Activated T-cell treated with anti-CD3 and anti-CD28 coated beads, Interleukin-2, amount 50 U/mL, for 1 hour (primary cell): ENCODE data around the gene ACSF2.

Experiments
- DNase-seq: peaks from one replicate; pipeline ENCODE4 v3.0.0-alpha.2; 2020

ACSF2 gene

DNA sequence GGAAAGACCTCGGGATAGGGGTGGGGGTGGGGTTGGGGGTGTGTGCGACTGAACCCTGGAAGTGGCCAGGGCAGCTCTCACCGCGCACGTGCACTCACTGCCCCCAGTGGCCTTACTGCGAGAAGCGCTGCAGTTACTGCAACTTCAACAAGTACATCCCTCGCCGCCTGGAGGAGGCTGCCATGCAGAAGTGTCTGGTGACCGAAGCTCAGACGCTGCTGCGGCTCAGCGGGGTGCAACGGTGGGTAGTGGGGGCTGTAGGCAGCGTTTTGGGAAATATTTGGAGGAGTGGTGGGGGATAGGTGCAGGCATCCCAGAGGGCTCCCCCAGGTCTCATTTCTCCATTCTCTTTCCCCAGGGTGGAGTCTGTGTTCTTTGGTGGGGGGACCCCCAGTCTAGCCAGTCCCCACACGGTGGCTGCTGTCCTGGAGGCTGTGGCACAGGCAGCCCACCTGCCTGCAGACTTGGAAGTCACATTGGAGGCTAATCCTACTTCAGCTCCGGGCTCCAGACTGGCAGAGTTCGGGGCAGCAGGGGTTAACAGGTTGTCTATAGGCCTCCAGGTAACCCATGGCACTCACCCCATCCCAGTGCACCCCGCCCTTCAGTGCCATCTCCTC is 53.6 kb downstream of the ACSF2 start:
- DNase-seq = peak; percentile 68

DNA sequence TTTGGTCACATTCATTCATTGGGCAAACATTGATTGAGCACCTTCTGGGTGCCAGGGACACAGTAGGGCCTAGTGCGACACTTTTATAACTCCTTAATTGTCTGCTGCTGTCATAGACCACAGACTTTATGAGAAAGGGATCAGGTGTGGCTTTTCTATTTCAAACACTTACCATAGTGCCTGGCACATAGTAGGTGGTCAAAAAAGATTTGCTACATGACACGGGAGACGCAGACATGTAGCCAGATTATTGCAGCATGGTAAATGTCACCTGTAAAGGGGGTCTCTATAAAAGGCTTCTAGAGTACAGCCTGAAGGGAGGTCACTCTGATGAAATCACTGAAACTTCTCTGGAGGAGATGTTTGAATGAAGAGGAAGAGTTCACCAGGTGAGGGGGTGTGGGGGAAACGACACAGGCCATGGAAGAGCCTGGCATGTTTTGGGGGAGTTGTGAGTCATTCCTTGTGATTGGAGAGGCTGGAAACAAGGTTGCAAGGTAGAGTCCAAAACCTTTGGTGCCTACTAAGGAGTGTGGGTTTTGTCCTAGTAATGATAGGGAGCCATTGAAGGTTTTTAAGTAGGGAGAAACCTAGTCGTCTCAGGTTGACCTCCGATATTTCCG is 54.2 kb downstream of the ACSF2 start:
- DNase-seq = no peak

DNA sequence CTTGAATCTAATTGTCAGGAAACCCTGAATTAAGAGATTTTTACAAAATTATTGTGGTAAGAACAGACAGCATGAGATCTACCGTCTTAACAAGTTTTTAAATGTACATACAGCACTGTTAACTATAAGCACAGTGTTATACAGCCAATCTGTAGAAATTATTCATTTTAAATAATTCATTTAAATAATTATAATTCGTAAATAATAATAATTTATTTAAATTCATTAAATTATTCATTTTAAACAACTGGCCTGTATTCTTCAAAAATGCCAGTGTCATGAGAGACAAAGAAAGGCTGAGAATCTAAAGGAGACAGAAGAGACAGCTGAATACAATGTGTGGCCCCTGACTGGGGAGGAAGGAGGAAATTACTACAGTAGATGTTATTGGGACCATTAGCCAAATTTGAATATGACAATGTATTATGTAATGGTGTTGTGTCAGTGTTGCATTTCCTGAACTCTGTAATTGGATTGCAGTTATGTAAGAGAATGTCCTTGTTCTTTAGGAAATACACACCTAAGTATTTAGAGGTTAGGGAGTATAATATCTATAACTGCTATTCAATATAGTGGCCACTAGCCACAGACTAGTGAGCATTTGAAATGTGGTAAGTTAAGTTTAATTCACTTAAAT is 55.0 kb downstream of the ACSF2 start:
- DNase-seq = no peak

- DNase-seq = no peak
These were observed 55.6 kb downstream of the ACSF2 start for GRCh38 chr17:50481648-50482047.

DNA sequence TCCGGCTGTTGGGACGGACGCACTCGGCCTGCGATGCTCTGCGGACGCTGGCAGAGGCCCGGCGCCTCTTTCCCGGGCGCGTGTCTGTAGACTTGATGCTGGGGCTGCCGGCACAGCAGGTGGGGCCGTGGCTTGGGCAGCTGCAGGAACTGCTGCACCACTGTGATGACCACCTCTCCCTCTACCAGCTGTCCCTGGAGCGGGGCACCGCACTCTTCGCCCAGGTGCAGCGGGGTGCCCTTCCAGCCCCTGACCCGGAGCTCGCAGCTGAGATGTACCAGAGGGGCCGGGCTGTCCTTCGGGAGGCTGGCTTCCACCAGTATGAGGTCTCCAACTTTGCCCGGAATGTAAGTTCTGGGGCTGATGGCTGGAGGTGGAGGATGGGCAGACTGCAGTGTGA is 56.1 kb downstream of the ACSF2 start:
- DNase-seq = no peak

GRCh38 chr17:50482516-50482915 is 56.5 kb downstream of the ACSF2 start:
- peak; percentile 68 for DNase-seq

DNA sequence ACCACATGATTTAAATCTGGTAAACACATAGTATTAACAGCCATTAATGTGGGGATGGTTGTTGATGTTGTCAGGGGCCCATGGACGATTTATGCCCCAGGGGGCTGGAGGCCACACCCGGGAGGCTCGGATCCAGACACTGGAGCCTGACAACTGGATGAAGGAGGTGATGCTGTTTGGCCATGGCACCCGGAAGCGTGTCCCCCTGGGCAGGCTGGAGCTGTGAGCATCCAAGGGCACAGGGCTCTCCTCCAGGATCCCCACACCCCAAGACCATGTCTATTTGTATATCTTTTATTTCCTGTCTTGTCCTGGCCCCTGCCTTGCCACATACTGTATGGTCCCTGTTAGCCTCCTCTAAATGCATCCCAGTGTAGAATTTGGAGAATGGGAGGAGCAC is 57.2 kb downstream of the ACSF2 start:
- DNase-seq = no peak

DNA sequence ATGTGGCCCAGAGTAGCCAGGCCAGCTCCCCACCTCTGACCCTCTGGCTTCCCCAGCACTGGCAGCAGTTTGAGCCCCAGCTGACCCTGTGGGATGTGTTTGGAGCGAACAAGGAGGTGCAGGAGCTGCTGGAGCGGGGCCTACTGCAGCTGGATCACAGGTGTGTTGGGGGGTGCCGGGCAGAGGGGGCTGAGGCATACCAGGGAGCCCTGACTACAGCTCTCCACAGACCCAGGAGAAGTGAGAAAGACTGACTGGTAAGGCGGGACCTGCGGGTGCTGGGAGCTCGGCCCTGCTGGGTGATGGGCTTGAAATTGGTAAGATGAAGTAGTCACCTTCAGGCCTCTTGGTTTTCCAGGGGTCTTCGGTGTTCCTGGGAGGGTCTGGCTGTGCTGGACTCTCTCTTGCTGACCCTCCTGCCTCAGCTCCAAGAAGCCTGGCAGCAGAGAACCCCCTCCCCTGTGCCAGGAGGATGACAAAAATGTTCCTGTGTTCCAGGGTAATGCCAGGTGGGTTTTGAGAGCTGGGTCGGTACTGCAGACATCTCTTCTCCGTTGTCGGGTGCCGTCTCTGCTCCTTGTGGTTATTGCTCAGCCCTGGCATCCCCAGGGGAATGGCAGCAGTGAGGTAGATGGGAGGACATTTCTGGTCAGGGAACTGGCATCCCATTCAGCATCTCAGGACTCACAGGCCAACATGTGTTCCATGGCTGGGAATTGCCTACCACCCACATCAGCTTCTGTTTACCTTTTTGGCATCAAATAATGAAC is 58.6 kb downstream of the ACSF2 start:
- DNase-seq = no peak

GRCh38 chr17:50487213-50488096 is 61.4 kb downstream of the ACSF2 start:
- no peak for DNase-seq

DNA sequence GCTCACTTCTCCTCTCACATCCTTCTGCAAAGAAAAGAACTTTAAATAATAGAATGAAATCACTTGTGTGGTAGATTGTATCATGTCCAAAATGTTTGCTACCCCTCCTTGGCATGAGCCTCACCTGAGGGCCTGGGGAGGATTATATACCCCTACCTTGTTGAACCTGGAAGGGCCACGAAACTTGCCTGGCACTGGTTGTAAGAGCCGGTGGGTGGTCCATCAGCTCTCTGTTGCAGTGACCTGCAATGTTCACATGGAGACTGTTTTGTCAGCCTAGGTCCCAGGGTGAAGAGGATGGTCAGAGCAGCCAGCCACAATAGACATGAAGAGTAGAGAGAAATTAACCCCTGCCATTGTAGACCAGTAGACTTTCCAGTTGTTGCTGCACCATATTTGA is 62.9 kb downstream of the ACSF2 start:
- no peak for DNase-seq

DNA sequence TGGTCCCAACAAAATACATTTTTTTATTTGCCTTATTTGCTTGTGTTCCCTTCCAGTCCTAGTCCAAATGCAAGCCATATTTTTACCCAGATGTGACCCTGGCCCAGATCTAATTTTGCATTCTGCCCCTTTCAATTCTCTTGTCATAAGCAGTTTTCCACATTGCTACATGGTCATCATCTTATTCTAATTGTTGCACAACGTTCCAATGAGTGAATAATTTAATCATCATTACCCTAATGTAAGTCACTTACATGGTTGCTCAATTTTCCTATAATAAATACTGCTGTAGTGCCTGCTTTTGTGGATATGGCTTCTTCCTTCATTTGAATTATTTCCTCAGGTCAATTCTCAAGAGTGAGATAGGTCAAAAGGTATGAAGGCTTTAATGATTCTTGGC is 65.5 kb downstream of the ACSF2 start:
- no peak for DNase-seq

DNA sequence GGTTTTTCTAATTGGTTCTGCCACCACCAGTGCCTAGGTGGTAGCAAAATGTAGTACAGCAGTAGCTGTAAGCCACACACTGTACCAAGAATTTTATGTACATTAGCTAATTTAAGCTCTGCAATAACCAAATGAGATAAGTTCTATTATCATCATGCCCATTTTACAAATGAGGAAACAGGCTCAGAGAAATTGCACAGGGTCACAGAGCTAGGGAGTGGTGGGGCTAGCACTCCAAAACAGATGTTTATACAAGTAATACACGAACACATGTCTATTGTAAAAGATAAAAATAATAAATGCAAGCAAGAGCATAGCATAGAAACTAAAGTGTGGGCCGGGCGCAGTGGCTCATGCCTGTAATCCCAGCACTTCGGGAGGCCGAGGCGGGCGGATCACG is 66.2 kb downstream of the ACSF2 start:
- no peak for DNase-seq

DNA sequence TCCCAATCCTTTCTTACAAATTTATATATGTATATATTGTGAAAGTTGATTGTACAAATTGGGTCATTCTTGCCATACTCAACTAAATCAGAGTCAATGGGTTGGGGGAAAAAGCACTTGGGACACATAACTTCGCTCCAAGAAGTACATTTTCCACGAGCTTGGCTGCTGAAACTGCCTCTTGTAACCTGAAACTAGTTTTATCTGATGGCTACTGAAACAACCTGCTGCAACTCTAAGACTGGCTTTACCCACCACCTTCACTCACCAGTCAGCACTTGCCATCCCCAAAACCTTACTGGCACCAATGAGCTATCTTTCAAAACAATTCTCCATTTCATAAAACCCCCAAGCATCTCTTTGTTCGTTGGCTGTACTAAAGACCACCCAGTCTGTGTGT is 67.7 kb downstream of the ACSF2 start:
- DNase-seq = no peak

DNA sequence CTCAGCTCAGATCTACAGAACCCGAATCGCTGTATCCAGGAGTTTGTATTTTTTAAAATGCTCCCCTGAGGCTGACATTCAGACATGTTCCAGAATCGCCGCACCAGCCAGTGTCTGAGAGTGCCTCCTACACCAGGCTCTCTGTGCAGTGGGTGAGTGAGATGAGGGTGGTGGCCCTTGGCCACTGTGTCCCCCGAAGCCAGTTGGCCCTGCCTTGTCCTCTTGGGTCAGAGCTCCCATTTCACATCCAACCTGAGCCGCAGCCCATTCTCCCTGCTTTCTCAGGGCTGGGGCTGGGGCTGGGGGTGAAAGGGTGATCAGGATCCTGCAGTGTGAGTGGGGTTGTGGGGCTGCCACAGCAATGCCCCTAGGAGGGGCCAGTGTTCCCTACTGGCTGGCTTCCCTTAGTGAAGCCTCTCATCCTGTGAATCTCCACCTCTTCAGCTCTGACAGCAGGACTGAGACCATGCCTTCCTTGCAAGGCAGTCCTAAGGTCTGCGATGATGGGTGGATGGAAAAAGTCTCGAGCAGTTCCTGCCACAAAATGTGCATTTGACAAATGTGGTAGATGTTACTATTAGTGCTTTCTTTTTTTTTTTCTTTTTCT is 69.3 kb downstream of the ACSF2 start:
- DNase-seq = no peak

DNA sequence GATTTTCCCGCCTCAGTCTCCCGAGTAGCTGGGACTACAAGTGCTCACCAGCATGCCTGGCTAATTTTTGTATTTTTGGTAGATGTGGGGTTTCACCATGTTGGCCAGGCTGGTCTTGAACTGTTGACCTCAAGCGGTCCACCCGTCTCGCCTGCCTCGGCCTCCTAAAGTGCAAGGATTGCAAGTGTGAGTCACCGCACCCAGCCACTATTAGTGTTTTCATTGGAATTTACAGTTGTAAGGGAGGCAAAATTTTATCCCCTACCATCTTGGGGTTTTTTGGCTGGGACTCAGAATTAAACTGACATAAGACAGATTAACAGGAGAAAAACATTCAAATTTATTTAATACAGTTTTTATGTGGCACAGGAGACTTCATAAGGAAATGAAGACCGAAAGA is 69.9 kb downstream of the ACSF2 start:
- DNase-seq = no peak

DNA sequence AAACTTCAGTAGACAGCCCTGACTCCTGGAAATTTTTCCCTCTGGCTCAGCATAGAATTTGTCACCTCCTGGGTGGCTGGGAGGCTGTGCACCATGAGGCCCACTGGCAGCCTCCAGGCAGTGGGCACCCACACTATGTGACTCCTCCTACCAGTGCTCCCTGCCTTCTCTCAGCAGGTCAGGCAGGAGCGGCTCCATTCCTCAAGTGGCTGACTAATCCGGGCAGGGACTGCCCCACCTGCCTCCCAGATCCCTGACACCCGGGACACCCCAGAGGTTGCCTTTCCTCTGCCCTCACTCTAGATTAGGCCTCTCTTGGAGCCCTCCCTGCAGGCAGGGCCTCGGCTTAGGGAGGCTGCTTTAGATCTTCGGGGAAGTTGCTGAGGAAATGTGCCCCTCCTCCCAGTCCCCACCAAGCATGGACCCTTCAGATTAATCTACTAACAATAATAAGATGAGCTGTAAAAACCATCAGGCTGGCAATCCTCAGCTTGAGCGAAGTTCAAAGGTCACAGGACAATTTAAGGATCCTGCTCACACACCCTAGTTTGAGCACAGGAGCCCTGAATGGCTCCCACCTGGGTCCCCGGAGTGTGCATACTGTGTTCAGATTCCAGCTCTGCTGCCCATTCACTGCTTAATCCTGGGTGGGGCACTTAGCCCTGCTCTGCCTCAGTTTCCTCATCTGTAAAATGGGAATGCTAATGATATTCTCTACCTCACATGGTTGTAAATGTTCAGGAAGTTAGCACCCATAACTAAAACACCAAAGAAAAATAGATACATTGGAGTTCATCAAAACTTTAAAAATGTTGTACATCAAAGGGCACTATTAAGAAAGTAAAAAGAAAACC is 72.2 kb downstream of the ACSF2 start:
- no peak for DNase-seq

DNA sequence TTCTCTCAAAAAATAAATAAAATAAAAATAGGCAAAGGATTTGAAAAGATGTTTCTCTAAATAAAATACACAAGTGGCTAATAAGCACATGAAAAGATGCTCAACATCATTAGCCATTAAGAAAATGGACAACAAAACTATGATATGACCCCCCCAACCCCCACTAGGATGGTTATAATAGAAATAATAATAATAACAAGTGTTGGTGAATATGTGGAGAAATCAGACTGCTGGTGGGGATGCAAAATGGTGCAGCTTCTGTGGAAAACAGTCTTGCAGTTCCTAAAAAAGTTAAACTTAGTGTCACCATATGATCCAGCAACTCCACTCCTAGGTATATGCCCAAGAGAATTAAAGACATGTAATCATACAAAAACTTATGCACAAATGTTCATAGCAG is 73.3 kb downstream of the ACSF2 start:
- DNase-seq = no peak

- DNase-seq = no peak
These were observed 73.7 kb downstream of the ACSF2 start for GRCh38 chr17:50499721-50500120.

DNA sequence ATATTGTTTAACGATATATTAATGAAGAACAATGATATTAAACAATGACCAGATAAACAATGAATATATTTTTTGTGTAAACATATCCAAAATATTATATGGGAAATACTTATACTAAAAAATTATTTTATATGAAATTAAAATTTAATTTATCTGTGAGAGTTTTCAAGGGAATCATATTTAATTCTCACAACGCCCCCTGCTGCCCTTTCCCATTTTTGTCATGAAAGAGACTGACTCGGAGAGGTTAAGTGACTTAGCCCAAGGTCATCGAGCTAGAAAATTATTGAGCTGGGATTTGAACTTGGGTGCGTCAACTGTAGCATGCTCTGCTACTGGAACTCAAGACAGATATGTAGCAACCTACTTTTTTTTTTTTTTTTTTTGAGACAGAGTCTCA is 75.0 kb downstream of the ACSF2 start:
- no peak for DNase-seq

DNA sequence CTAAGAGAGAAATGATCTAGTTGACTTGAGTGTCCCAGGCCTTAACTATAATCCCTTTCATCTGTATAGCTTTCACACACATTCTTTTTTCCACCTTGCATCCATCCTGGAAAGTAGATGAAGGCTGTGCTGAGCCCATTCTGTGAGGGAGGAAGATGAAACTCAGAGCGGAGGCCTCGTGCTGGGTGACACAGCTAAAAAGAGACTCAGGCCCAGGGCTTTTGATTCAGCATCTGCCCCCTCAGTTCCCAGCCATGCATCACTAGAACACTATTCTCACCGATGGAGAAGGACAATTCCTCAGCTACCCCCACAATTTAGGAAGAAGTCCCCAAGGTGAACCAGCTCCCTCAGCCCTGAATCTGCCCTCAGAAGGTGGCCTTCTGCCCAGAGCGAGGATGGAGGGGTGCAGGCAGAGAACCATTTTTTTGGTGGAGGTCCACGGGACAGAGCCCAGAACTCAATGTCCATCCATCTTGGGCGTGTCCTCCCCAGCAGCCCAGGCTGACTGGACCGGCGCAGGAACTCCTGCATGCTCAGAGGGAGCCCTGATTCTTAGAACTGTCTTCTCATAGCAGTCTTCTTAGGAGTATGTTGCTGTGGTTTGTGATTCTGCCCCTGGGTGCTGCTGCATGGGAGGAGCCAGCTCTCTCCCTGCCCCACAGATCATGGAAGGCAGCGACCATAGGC is 76.4 kb downstream of the ACSF2 start:
- no peak for DNase-seq

- DNase-seq = no peak
These were observed 79.6 kb downstream of the ACSF2 start for GRCh38 chr17:50505591-50506130.
